IMR-90 (cell line): ENCODE data around the gene CAMKMT. TPM values are rescaled to one million over a fixed set of nuclear protein-coding genes. Genes with fewer than 3 reads are reported as not detected.

Experiments
- ATAC-seq: fragments of 200-7000 bp; cut with Tn5 transposase; 2 replicates; pipeline ENCODE4 v1.9.1; 2020; ENCODE audit warnings: low read depth, mild to moderate bottlenecking, moderate library complexity
- BruUV-seq: library from RNA; stranded (reverse); fragments of 400-500 nt; replicated peaks from 2 replicates; lab custom pipeline; 2021; lab: Mats Ljungman, UMichigan
- CTCF ChIA-PET: fragments of 300-600 bp; formaldehyde crosslinking; extraction: SDS; loops from one replicate; lab custom pipeline; 2021; ENCODE audit warnings: antibody characterized with exemption; lab: Yijun Ruan, JAX
- POLR2A ChIA-PET: fragments of 300-600 bp; sonication (Branson Sonifier 250); formaldehyde crosslinking; loops from one replicate; lab custom pipeline; 2022; ENCODE audit warnings: antibody characterized with exemption; ENCODE audit not compliant: unreplicated experiment; lab: Charles Lee
- DNase-seq: peaks from one replicate; pipeline ENCODE4 v3.0.0; 2013
- H2AFZ ChIP-seq: replicated peaks from 2 replicates; pipeline ENCODE3; 2013; ENCODE audit warnings: low read length, mild to moderate bottlenecking; ENCODE audit not compliant: poor library complexity
- H2AK5ac ChIP-seq: 2 replicates; pipeline ENCODE4 v1.6.1; 2013; ENCODE audit warnings: low read depth, low read length, inconsistent platforms
- H2AK9ac ChIP-seq: replicated peaks from 2 replicates; pipeline ENCODE3; 2013; ENCODE audit warnings: mild to moderate bottlenecking, low read depth, low read length, moderate library complexity; ENCODE audit not compliant: poor library complexity
- H2BK120ac ChIP-seq: 2 replicates; pipeline ENCODE4 v1.6.1; 2013; ENCODE audit warnings: low read depth, low read length, inconsistent platforms
- H2BK15ac ChIP-seq: 3 replicates; pipeline ENCODE4 v1.6.1; 2013; ENCODE audit warnings: low read depth, low read length, inconsistent platforms
- H2BK20ac ChIP-seq: 2 replicates; pipeline ENCODE4 v1.6.1; 2013; ENCODE audit warnings: low read depth, mild to moderate bottlenecking, inconsistent platforms, low read length, moderate library complexity
- H2BK5ac ChIP-seq: 2 replicates; pipeline ENCODE4 v1.6.1; 2013; ENCODE audit warnings: mild to moderate bottlenecking, low read depth, low read length, inconsistent platforms; ENCODE audit not compliant: poor library complexity, severe bottlenecking
- H3K14ac ChIP-seq: replicated peaks from 2 replicates; pipeline ENCODE4 v1.6.1; 2013; ENCODE audit warnings: low read depth, low read length, inconsistent platforms
- H3K18ac ChIP-seq: 2 replicates; pipeline ENCODE4 v1.6.1; 2013; ENCODE audit warnings: low read depth, low read length, control low read depth
- H3K23ac ChIP-seq: 2 replicates; pipeline ENCODE4 v1.6.1; 2013; ENCODE audit warnings: low read depth, low read length, inconsistent platforms
- H3K27ac ChIP-seq: 2 replicates; pipeline ENCODE4 v1.5.1; 2013; ENCODE audit warnings: mild to moderate bottlenecking, control low read depth, low read length; ENCODE audit not compliant: insufficient read depth
- H3K27me3 ChIP-seq: 2 replicates; pipeline ENCODE4 v1.6.1; 2013; ENCODE audit warnings: low read length; ENCODE audit not compliant: control insufficient read depth, insufficient read depth
- H3K36me3 ChIP-seq: 2 replicates; pipeline ENCODE4 v1.6.1; 2013; ENCODE audit warnings: low read length, mixed read lengths; ENCODE audit not compliant: control insufficient read depth, insufficient read depth
- H3K4ac ChIP-seq: 2 replicates; pipeline ENCODE4 v1.6.1; 2013; ENCODE audit warnings: low read depth, low read length, inconsistent platforms
- H3K4me1 ChIP-seq: 2 replicates; pipeline ENCODE4 v1.6.1; 2013; ENCODE audit warnings: low read length, mixed read lengths; ENCODE audit not compliant: control insufficient read depth, insufficient read depth
- H3K4me2 ChIP-seq: 2 replicates; pipeline ENCODE4 v1.6.1; 2013; ENCODE audit warnings: low read depth, mild to moderate bottlenecking, control low read depth, low read length, moderate library complexity
- H3K4me3 ChIP-seq: 2 replicates; pipeline ENCODE4 v1.5.1; 2013; ENCODE audit warnings: low read depth, mild to moderate bottlenecking, control low read depth, low read length, moderate library complexity; ENCODE audit not compliant: insufficient read depth
- H3K56ac ChIP-seq: 2 replicates; pipeline ENCODE4 v1.6.1; 2013; ENCODE audit warnings: low read length, inconsistent platforms; ENCODE audit not compliant: insufficient read depth; ENCODE audit errors: extremely low read depth
- H3K79me1 ChIP-seq, 2 experiments: 2 replicates each; pipeline ENCODE4 v1.6.1; 2013; ENCODE audit warnings: low read length in 2 of 2, inconsistent platforms in 1 of 2, low read depth in 1 of 2
- H3K9ac ChIP-seq: 2 replicates; pipeline ENCODE4 v1.6.1; 2013; ENCODE audit warnings: low read depth, low read length, control low read depth
- H3K9me1 ChIP-seq: 2 replicates; pipeline ENCODE4 v1.6.1; 2013; ENCODE audit warnings: low read length, inconsistent platforms; ENCODE audit not compliant: insufficient read depth
- H3K9me3 ChIP-seq: 2 replicates; pipeline ENCODE4 v1.6.1; 2013; ENCODE audit warnings: low read length; ENCODE audit not compliant: control insufficient read depth, insufficient read depth
- H4K20me1 ChIP-seq: 2 replicates; pipeline ENCODE4 v1.6.1; 2013; ENCODE audit warnings: low read length, inconsistent platforms; ENCODE audit not compliant: insufficient read depth
- H4K5ac ChIP-seq: 2 replicates; pipeline ENCODE4 v1.6.1; 2013; ENCODE audit warnings: mild to moderate bottlenecking, low read depth, low read length, control low read depth
- H4K8ac ChIP-seq, 2 experiments: 2 replicates each; pipeline ENCODE4 v1.6.1; 2013; ENCODE audit warnings: low read depth in 2 of 2, low read length in 2 of 2, control low read depth in 1 of 2, inconsistent platforms in 1 of 2
- H4K91ac ChIP-seq: 2 replicates; pipeline ENCODE4 v1.6.1; 2013; ENCODE audit warnings: low read depth, low read length, inconsistent platforms; ENCODE audit not compliant: insufficient read depth
- BHLHE40 ChIP-seq: fragments of 150-350 bp; IDR thresholded peaks from 2 replicates; pipeline ENCODE4 v1.6.1; 2016; ENCODE audit warnings: mild to moderate bottlenecking, low read depth, low read length
- CEBPB ChIP-seq: IDR thresholded peaks from 2 replicates; pipeline ENCODE4 v1.6.1; 2012; ENCODE audit warnings: low read depth, low read length, improper control_type of control experiment
- FOS ChIP-seq: fragments of 150-350 bp; IDR thresholded peaks from 2 replicates; pipeline ENCODE4 v1.6.1; 2016; ENCODE audit warnings: low read depth, low read length
- MAFK ChIP-seq: IDR thresholded peaks from 2 replicates; pipeline ENCODE4 v1.6.1; 2012; ENCODE audit warnings: low read depth, low read length, improper control_type of control experiment
- MAZ ChIP-seq: IDR thresholded peaks from 2 replicates; pipeline ENCODE4 v1.6.1; 2012; ENCODE audit warnings: low read depth, mild to moderate bottlenecking, low read length, improper control_type of control experiment, moderate library complexity, borderline replicate concordance
- NFE2L2 ChIP-seq: fragments of 150-350 bp; IDR thresholded peaks from 2 replicates; pipeline ENCODE4 v1.6.1; 2016; ENCODE audit warnings: low read depth, mild to moderate bottlenecking, low read length
- POLR2A ChIP-seq: IDR thresholded peaks from 2 replicates; pipeline ENCODE4 v1.6.1; 2012; ENCODE audit warnings: mild to moderate bottlenecking, low read depth, low read length
- RCOR1 ChIP-seq: IDR thresholded peaks from 2 replicates; pipeline ENCODE4 v1.6.1; 2012; ENCODE audit warnings: mild to moderate bottlenecking, low read length, improper control_type of control experiment; ENCODE audit not compliant: insufficient replicate concordance
- RFX5 ChIP-seq: IDR thresholded peaks from 2 replicates; pipeline ENCODE4 v1.8.0; 2012; ENCODE audit warnings: low read depth, mild to moderate bottlenecking, low read length, moderate library complexity
- SMC3 ChIP-seq: fragments of 150-350 bp; IDR thresholded peaks from 2 replicates; pipeline ENCODE4 v1.6.1; 2016; ENCODE audit warnings: low read depth, mild to moderate bottlenecking, antibody characterized with exemption, low read length, moderate library complexity
- WGBS, 2 experiments: methylation state at CpG; one replicate each; pipeline versions ENCODE4 v1.1.5 to v1.1.7; 2013; ENCODE audit warnings: missing lambda C conversion rate in 2 of 2; ENCODE audit not compliant: insufficient read length in 1 of 2; ENCODE audit errors: extremely low coverage in 2 of 2; 5-methylcytosine and 5-hydroxymethylcytosine counted together
- dilution Hi-C: fragments of 300-500 bp; cut with HindIII; formaldehyde crosslinking; loops from one replicate; pipeline ENCODE4 v1.14.3; 2018; ENCODE audit warnings: low sequenced_read_pairs; ENCODE audit not compliant: unreplicated experiment
- in situ Hi-C: fragments of 300-500 bp; cut with MboI; formaldehyde crosslinking; loops from 3 replicates; pipeline ENCODE4 v1.14.3; 2019; ENCODE audit warnings: low sequenced_read_pairs, inconsistent platforms, mixed read lengths
- intact Hi-C: fragments of 100-400 bp; cut with micrococcal nuclease; formaldehyde crosslinking; loops from 2 replicates; pipeline ENCODE4 v1.10.0; 2022
- polyA plus RNA-seq, 3 experiments: library from polyadenylated mRNA; depleted of rRNA; stranded (reverse); fragments of >200 nt; gene quantifications; 2 replicates each; pipeline ENCODE4 v1.2.3, GENCODE V29; 2012; ENCODE audit warnings: low replicate concordance in 1 of 3
- total RNA-seq: library from RNA; depleted of rRNA; stranded (reverse); fragments of >200 nt; gene quantifications from 2 replicates; pipeline ENCODE4 v1.2.3, GENCODE V29; 2012
- TF ChIP-seq, protein P1 (sequence below): fragments of 150-350 bp; IDR thresholded peaks from 2 replicates; pipeline ENCODE4 v1.6.1; 2016; ENCODE audit warnings: low read depth, mild to moderate bottlenecking, low read length, moderate library complexity, borderline replicate concordance

Gene CAMKMT
- total and polyA plus RNA-seq, 2 of the 4 experiments (the other 2 are of a cell fraction) = 4.4 to 6.8 TPM

DNA sequence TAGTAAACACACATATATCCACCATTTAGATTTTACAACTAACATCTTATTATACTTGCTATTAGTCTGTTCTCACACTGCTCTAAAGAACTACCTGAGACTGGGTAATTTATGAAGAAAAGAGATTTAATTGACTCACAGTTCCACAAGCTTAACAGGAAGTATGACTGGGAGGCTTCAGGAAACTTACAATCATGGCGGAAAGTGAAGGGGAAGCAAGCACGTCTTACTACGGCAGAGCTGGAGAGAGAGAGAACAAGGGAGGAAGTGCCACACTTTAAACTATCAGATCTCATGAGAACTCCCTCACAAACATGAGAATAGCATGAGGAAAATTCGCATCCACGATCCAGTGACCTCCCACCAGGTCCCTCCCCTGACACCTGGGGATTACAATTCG is 240.7 kb downstream of the CAMKMT start:
- TF ChIP-seq CEBPB (no peak), MAFK (no peak), BHLHE40 (no peak), POLR2A (no peak), SMC3 (no peak), NFE2L2 (no peak), RCOR1 (no peak), RFX5 (no peak), MAZ (no peak), FOS (no peak)
- TF ChIP-seq, protein P1, sequence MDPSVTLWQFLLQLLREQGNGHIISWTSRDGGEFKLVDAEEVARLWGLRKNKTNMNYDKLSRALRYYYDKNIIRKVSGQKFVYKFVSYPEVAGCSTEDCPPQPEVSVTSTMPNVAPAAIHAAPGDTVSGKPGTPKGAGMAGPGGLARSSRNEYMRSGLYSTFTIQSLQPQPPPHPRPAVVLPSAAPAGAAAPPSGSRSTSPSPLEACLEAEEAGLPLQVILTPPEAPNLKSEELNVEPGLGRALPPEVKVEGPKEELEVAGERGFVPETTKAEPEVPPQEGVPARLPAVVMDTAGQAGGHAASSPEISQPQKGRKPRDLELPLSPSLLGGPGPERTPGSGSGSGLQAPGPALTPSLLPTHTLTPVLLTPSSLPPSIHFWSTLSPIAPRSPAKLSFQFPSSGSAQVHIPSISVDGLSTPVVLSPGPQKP = no peak
- no peak overlapping the region for H2AK9ac ChIP-seq
- H3K4me3 ChIP-seq = no peak overlapping the region
- H4K8ac ChIP-seq = no peak overlapping the region
- no peak overlapping the region for H2AK5ac ChIP-seq
- no peaks in the 10 kb centered on the region for H3K9me1 ChIP-seq
- POLR2A ChIA-PET = no interaction called here
- no peak overlapping the region for H3K23ac ChIP-seq
- H2BK20ac ChIP-seq = no peak overlapping the region
- CTCF ChIA-PET = no interaction called here
- WGBS, 2 experiments = no CpG with 5 or more reads among the region's 6 CpGs
- H3K27me3 ChIP-seq = no peaks in the 10 kb centered on the region
- H3K36me3 ChIP-seq = no peaks in the 10 kb centered on the region
- no peak overlapping the region for H3K14ac ChIP-seq
- H3K18ac ChIP-seq = no peak overlapping the region
- DNase-seq (no peak), ATAC-seq (no peak)
- no peak overlapping the region for H3K4ac ChIP-seq
- H4K20me1 ChIP-seq = no peaks in the 10 kb centered on the region
- no TSS peak for BruUV-seq
- no peaks in the 10 kb centered on the region for H3K9me3 ChIP-seq
- no peak overlapping the region for H3K9ac ChIP-seq
- H3K4me2 ChIP-seq = no peak overlapping the region
- dilution Hi-C loops (no loop called here), intact Hi-C loops (loop anchor here (10.0 kb wide), 1 partner anchor 978 kb away; no protein-coding TSS in a partner anchor), in situ Hi-C loops (no loop called here)
- no peaks in the 10 kb centered on the region for H3K4me1 ChIP-seq
- no peak overlapping the region for H4K5ac ChIP-seq
- H4K91ac ChIP-seq = no peak overlapping the region
- H2BK5ac ChIP-seq = no peak overlapping the region
- no peak overlapping the region for H3K27ac ChIP-seq
- no peak overlapping the region for H2BK120ac ChIP-seq
- no peak overlapping the region for H2BK15ac ChIP-seq
- H3K79me1 ChIP-seq = no peaks in the 10 kb centered on the region
- H3K56ac ChIP-seq = no peak overlapping the region
- no peak overlapping the region for H2AFZ ChIP-seq
